DMS53 (cell line): ENCODE results near the gene KIF18B.
A peak's percentile ranks its signal among the peaks of the same experiment; 100 is the strongest.

ENCODE experiments used
- DNase-seq: peaks from one replicate; lab custom pipeline; 2025; lab: John Stamatoyannopoulos, UW

The KIF18B gene

GRCh38 chr17:44940317-44940716 is 7.3 kb downstream of the KIF18B start:
- DNase-seq = no peak

GRCh38 chr17:44935116-44935515 is 12.5 kb downstream of the KIF18B start:
- DNase-seq = no peak

- DNase-seq = no peak
Measured at GRCh38 chr17:44934745-44935105, 12.8 kb downstream of the KIF18B start.

GRCh38 chr17:44933824-44934744 is 13.5 kb downstream of the KIF18B start:
- DNase-seq = no peak

GRCh38 chr17:44932787-44933097 is 14.8 kb downstream of the KIF18B start:
- no peak for DNase-seq

GRCh38 chr17:44932096-44932786 is 15.3 kb downstream of the KIF18B start:
- no peak for DNase-seq

- DNase-seq = no peak
Measured at GRCh38 chr17:44931376-44931775, 16.2 kb downstream of the KIF18B start.

- DNase-seq = no peak
Measured at GRCh38 chr17:44930667-44931066, 16.9 kb downstream of the KIF18B start.

GRCh38 chr17:44928950-44929720 is 18.4 kb downstream of the KIF18B start:
- DNase-seq = no peak

GRCh38 chr17:44928136-44928535 is 19.4 kb downstream of the KIF18B start:
- no peak for DNase-seq

- no peak for DNase-seq
Measured at GRCh38 chr17:44927696-44928095, 19.9 kb downstream of the KIF18B start.

GRCh38 chr17:44926821-44927525 is 20.6 kb downstream of the KIF18B start:
- DNase-seq = no peak

GRCh38 chr17:44925731-44926697 is 21.6 kb downstream of the KIF18B start:
- DNase-seq = no peak

- peak; percentile 68 for DNase-seq
Measured at GRCh38 chr17:44924107-44924544, 23.4 kb downstream of the KIF18B start.

GRCh38 chr17:44922746-44923470 is 24.7 kb downstream of the KIF18B start:
- no peak for DNase-seq

GRCh38 chr17:44922136-44922535 is 25.4 kb downstream of the KIF18B start:
- DNase-seq = no peak

GRCh38 chr17:44921122-44921882 is 26.3 kb downstream of the KIF18B start:
- no peak for DNase-seq

GRCh38 chr17:44920565-44920940 is 27.0 kb downstream of the KIF18B start:
- DNase-seq = no peak

GRCh38 chr17:44919885-44920564 is 27.5 kb downstream of the KIF18B start:
- peak; percentile 93 for DNase-seq
